Progenitor cell of endocrine pancreas (in vitro differentiated cells): ENCODE results near the gene SHISAL1. TPM values are rescaled to one million over a fixed set of nuclear protein-coding genes. Genes with fewer than 3 reads are reported as not detected.

Source experiments
- DNase-seq: peaks from one replicate; pipeline ENCODE4 v3.0.0; 2021; ENCODE audit warnings: low spot score; ENCODE audit not compliant: unreplicated experiment
- H3K27ac Mint-ChIP-seq: 2 replicates; pipeline ENCODE4 v1.8.0; 2021; ENCODE audit warnings: mild to moderate bottlenecking, moderate library complexity, mixed read lengths
- H3K27me3 Mint-ChIP-seq: 2 replicates; pipeline ENCODE4 v1.8.0; 2021; ENCODE audit warnings: mixed read lengths
- H3K36me3 Mint-ChIP-seq: 2 replicates; pipeline ENCODE4 v1.8.0; 2022; ENCODE audit warnings: mixed read lengths; ENCODE audit not compliant: insufficient read depth
- H3K4me1 Mint-ChIP-seq: 2 replicates; pipeline ENCODE4 v1.8.0; 2021; ENCODE audit warnings: low read depth, mixed read lengths
- H3K4me3 Mint-ChIP-seq: 2 replicates; pipeline ENCODE4 v1.8.0; 2021; ENCODE audit warnings: low read depth, mild to moderate bottlenecking, moderate library complexity, mixed read lengths
- H3K9me3 Mint-ChIP-seq: 2 replicates; pipeline ENCODE4 v1.8.0; 2021; ENCODE audit warnings: low read depth, mixed read lengths
- CTCF ChIP-seq: fragments of 200-600 bp; sonication (generic); IDR thresholded peaks from one replicate; pipeline ENCODE4 v1.5.0; 2021; ENCODE audit warnings: antibody characterized with exemption, mild to moderate bottlenecking; ENCODE audit not compliant: unreplicated experiment
- total RNA-seq: library from RNA; stranded (reverse); gene quantifications from 2 replicates; pipeline ENCODE4 v1.2.1, GENCODE V29; 2021

SHISAL1 gene
- total RNA-seq, 1 donor from 2014 or later, result 0.46 TPM

GRCh38 chr22:44272401-44272771 is 40.4 kb downstream of the SHISAL1 start:
- no peaks in the 10 kb centered on the region for H3K9me3 Mint-ChIP-seq
- no peak overlapping the region for H3K4me3 Mint-ChIP-seq
- H3K27ac Mint-ChIP-seq, result no peak overlapping the region
- peaks cover 29% of the 10 kb centered on the region for H3K27me3 Mint-ChIP-seq
- no peak for DNase-seq
- TF ChIP-seq CTCF, result no peak
- H3K36me3 Mint-ChIP-seq, result no peaks in the 10 kb centered on the region
- peaks cover 12% of the 10 kb centered on the region for H3K4me1 Mint-ChIP-seq

GRCh38 chr22:44271732-44272400 is 40.9 kb downstream of the SHISAL1 start:
- Mint-ChIP-seq H3K27ac (no peak overlapping the region), H3K4me3 (no peak overlapping the region), H3K27me3 (peaks cover 25% of the 10 kb centered on the region), H3K36me3 (no peaks in the 10 kb centered on the region), H3K9me3 (no peaks in the 10 kb centered on the region), H3K4me1 (peaks cover 12% of the 10 kb centered on the region)
- no peak for TF ChIP-seq CTCF
- no peak for DNase-seq

GRCh38 chr22:44271010-44271500 is 41.7 kb downstream of the SHISAL1 start:
- Mint-ChIP-seq H3K36me3 (no peaks in the 10 kb centered on the region), H3K4me1 (peaks cover 12% of the 10 kb centered on the region), H3K9me3 (no peaks in the 10 kb centered on the region), H3K4me3 (no peak overlapping the region), H3K27me3 (peaks cover 20% of the 10 kb centered on the region), H3K27ac (no peak overlapping the region)
- no peak for TF ChIP-seq CTCF
- no peak for DNase-seq

GRCh38 chr22:44270556-44270880 is 42.2 kb downstream of the SHISAL1 start:
- Mint-ChIP-seq H3K36me3 (no peaks in the 10 kb centered on the region), H3K4me3 (no peak overlapping the region)

More at GRCh38 chr22:44270556-44270880, 42.2 kb downstream of the SHISAL1 start:
- no peak for TF ChIP-seq CTCF
- Mint-ChIP-seq H3K27me3 (peaks cover 19% of the 10 kb centered on the region), H3K4me1 (peaks cover 12% of the 10 kb centered on the region), H3K27ac (no peak overlapping the region), H3K9me3 (no peaks in the 10 kb centered on the region)
- DNase-seq, result no peak
